Measurements from ENCODE around the gene CA6. TPM values are rescaled to one million over a fixed set of nuclear protein-coding genes. Genes with fewer than 3 reads are reported as not detected.
"Not testable (repeated sequence)": the region's sequence is repeated elsewhere in the genome, so short reads cannot be mapped to it uniquely, and the experiment has no call there.

Gene CA6
- total RNA-seq, 4 donors from 2014 or later: not detected

GRCh38 chr1:8926707-8927694 lies 18.7 kb upstream of the CA6 start:
- no peaks in the 10 kb centered on the region for H3K36me3 ChIP-seq
- TF ChIP-seq POLR2A (IDR thresholded peaks at IDR 0.05): no peak
- TF ChIP-seq EP300 (IDR thresholded peaks at IDR 0.05): no peak
- TF ChIP-seq CTCF (IDR thresholded peaks at IDR 0.05): no peak
- no peaks in the 10 kb centered on the region for H3K27me3 ChIP-seq
- WGBS, 2 donors: 90% methylated on average over 12 of the region's 12 CpGs
- DNase-seq (ENCODE audit: low spot score in 2 of 2): no peak
- no peaks in the 10 kb centered on the region for H3K9me3 ChIP-seq
- no peak overlapping the region for H3K27ac ChIP-seq
- H3K4me1 ChIP-seq: no peaks in the 10 kb centered on the region
- H3K4me3 ChIP-seq: no peak overlapping the region

GRCh38 chr1:8930116-8930515 lies 15.6 kb upstream of the CA6 start:
- Histone ChIP-seq H3K4me3 (no peak overlapping the region), H3K27ac (peak overlapping the region in 1 of 4 donors; percentile 11), H3K36me3 (no peaks in the 10 kb centered on the region), H3K9me3 (no peaks in the 10 kb centered on the region), H3K27me3 (no peaks in the 10 kb centered on the region), H3K4me1 (no peaks in the 10 kb centered on the region)
- DNase-seq (ENCODE audit: low spot score in 2 of 2): no peak
- 77 to 80% methylated on average over 4 of the region's 4 CpGs for WGBS, 2 donors
- TF ChIP-seq CTCF (IDR thresholded peaks at IDR 0.05): no peak
- no peak for TF ChIP-seq EP300 (IDR thresholded peaks at IDR 0.05)
- TF ChIP-seq POLR2A (IDR thresholded peaks at IDR 0.05): no peak

- not testable (repeated sequence) for H3K27me3 ChIP-seq; DNase-seq (ENCODE audit: low spot score in 2 of 2); H3K36me3 ChIP-seq; H3K9me3 ChIP-seq; H3K4me3 ChIP-seq
- peak overlapping the region in 2 of 4 donors; percentile 89 to 96 for H3K27ac ChIP-seq
- peaks cover 0 to 18% (median 8%) of the 10 kb centered on the region in 4 donors for H3K4me1 ChIP-seq
- WGBS, 2 donors: 91 to 92% methylated on average over 7 of the region's 7 CpGs
Measured at GRCh38 chr1:8937051-8937450, 8.6 kb upstream of the CA6 start.

GRCh38 chr1:8937701-8938100 lies 8.0 kb upstream of the CA6 start:
- TF ChIP-seq POLR2A (IDR thresholded peaks at IDR 0.05) (no peak), EP300 (IDR thresholded peaks at IDR 0.05) (no peak), CTCF (IDR thresholded peaks at IDR 0.05) (no peak)
- no peak for DNase-seq (ENCODE audit: low spot score in 2 of 2)
- no peak overlapping the region for H3K4me3 ChIP-seq
- peak overlapping the region; percentile 41 to 96 (median 76) for H3K27ac ChIP-seq
- WGBS, 2 donors: 59 to 64% methylated on average over 4 of the region's 4 CpGs
- H3K9me3 ChIP-seq: peaks cover 0 to 7% (median 0%) of the 10 kb centered on the region in 4 donors
- no peaks in the 10 kb centered on the region for H3K27me3 ChIP-seq
- peaks cover 0 to 23% (median 10%) of the 10 kb centered on the region in 4 donors for H3K4me1 ChIP-seq
- H3K36me3 ChIP-seq: no peaks in the 10 kb centered on the region

- Histone ChIP-seq H3K9me3 (peaks cover 0 to 7% (median 0%) of the 10 kb centered on the region in 4 donors), H3K27ac (peak overlapping the region; percentile 50 to 96 (median 76)), H3K4me1 (peaks cover 0 to 30% (median 10%) of the 10 kb centered on the region in 4 donors), H3K27me3 (no peaks in the 10 kb centered on the region), H3K4me3 (no peak overlapping the region), H3K36me3 (no peaks in the 10 kb centered on the region)
- no peak for TF ChIP-seq CTCF (IDR thresholded peaks at IDR 0.05)
- no peak for TF ChIP-seq POLR2A (IDR thresholded peaks at IDR 0.05)
- TF ChIP-seq EP300 (IDR thresholded peaks at IDR 0.05): peak in 1 of 2 donors; percentile 16
- DNase-seq (ENCODE audit: low spot score in 2 of 2): no peak
- WGBS, 2 donors: 33 to 40% methylated on average over 7 of the region's 7 CpGs
Measured at GRCh38 chr1:8938232-8938999, 7.3 kb upstream of the CA6 start.

Measured in tibial nerve (tissue), 4 donors.